ENCODE data around the gene ROPN1B.

The ROPN1B gene

GRCh38 chr3:126026277-126026751, 57.3 kb downstream of the ROPN1B start:
- DNase-seq (ENCODE audit: insufficient read length, low spot score) (no peak), FAIRE-seq (no peak)

GRCh38 chr3:126026761-126027160, 57.8 kb downstream of the ROPN1B start:
- DNase-seq (ENCODE audit: insufficient read length, low spot score), result no peak
- peak; percentile 33 for FAIRE-seq

- FAIRE-seq (no peak), DNase-seq (ENCODE audit: insufficient read length, low spot score) (no peak)
These were observed 59.1 kb downstream of the ROPN1B start for GRCh38 chr3:126028096-126028495.

- FAIRE-seq (no peak), DNase-seq (ENCODE audit: insufficient read length, low spot score) (no peak)
These were observed 60.3 kb downstream of the ROPN1B start for GRCh38 chr3:126029241-126029640.

GRCh38 chr3:126030455-126030854, 61.5 kb downstream of the ROPN1B start:
- no peak for DNase-seq (ENCODE audit: insufficient read length, low spot score)
- no peak for FAIRE-seq

- DNase-seq (ENCODE audit: insufficient read length, low spot score) (no peak), FAIRE-seq (no peak)
These were observed 63.0 kb downstream of the ROPN1B start for GRCh38 chr3:126031981-126032471.
